ENCODE measurements around the gene MAPKAPK3. TPM values are rescaled to one million over a fixed set of nuclear protein-coding genes. Genes with fewer than 3 reads are reported as not detected.

Gene MAPKAPK3
- total and polyA plus RNA-seq, 2 experiments from 2014 or later: 33.2 to 72.1 TPM

DNA sequence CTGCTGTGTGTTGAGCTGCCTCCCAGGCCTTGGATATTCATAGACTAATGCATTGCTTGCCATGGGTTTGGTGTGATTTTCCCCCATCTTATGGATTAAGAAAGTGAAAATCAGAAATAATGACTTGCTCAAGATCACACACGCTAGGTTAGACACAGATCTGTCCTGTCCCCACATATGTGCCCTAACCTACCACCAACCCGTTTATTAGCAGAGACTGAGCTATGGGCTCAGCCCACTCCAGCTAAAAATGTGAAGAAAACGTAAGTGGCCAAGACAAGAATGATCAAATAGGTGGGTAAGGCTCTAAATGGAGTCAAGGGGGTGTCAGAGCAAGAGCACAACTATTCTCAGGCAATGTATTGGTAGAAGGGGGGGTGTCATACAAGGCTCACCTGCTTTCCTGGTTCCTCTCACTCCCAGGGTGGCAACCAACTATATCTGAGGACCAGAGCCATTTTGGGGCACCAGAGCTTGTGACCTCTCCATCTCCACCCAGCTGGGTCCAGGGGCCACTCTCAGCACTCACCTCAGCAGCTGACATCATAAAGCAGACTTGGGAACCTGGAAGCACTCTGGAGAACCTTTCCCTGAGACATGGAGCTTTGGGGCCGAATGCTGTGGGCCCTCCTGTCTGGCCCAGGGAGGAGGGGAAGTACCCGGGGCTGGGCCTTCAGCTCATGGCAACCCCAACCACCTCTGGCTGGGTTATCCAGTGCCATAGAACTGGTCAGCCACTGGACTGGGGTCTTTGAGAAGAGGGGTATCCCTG lies 46.3 kb upstream of the MAPKAPK3 start:
- Histone ChIP-seq H3F3A (ENCODE audit: insufficient read depth) (0 out of 2 replicates have a peak, but pooled peaks cover 5% of the 10 kb centered on the region), H3K27ac (no peak overlapping the region), H3K36me3 (ENCODE audit: low read depth) (no peaks in the 10 kb centered on the region), H3K79me2 (ENCODE audit: insufficient read depth) (peaks cover 18% of the 10 kb centered on the region), H4K20me1 (ENCODE audit: insufficient read depth) (no peaks in the 10 kb centered on the region), H3K4me2 (ENCODE audit: unreplicated experiment) (peak overlapping the region; percentile 93), H3K9me3 (ENCODE audit: low read depth) (no peaks in the 10 kb centered on the region), H2AFZ (no peak overlapping the region), H3K27me3 (replicated peaks; ENCODE audit: insufficient read depth) (no peaks in the 10 kb centered on the region), H3K9me2 (ENCODE audit: insufficient read depth) (no peaks in the 10 kb centered on the region), H3K4me3 (peak overlapping the region; percentile 96), H3K9ac (peak overlapping the region; percentile 98), H3K4me1 (ENCODE audit: insufficient read depth) (peaks cover 16% of the 10 kb centered on the region)
- 70 to 72% methylated on average over 5 of the region's 5 CpGs for WGBS, 2 experiments (ENCODE audit: low coverage in 1 of 2, low lambda C conversion rate in 2 of 2, missing lambda C conversion rate in 2 of 2)
- no peak for DNase-seq
- in situ Hi-C loops (cut with MboI): no loop called here
- TF ChIP-seq EZH2 (IDR thresholded peaks at IDR 0.05; ENCODE audit: insufficient read depth, poor library complexity, severe bottlenecking) (no peak), EZH2phosphoT487 (IDR thresholded peaks at IDR 0.05; ENCODE audit: insufficient read depth, low read depth) (no peak)

DNA sequence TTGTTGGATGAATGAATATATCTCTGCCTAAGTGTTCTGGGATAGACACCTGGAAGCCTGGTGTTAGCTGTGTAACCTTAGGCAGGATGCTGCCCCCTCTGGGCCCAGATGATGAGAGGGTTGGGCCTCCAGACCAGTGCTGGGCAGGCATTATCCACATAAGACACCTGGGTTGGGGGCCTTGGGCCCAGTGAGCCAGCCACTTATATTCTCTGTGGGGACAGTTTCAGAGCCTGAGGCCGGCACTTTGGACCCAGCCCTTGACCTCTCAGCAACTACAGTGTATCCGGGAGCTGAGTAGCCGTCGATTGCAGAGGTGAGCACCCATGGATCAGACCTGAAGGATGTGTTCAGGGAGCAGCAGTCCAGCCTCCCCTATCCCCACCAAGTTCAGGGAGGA lies 45.5 kb upstream of the MAPKAPK3 start:
- no peak overlapping the region for H3K27ac ChIP-seq
- no peak overlapping the region for H3K4me3 ChIP-seq
- no peaks in the 10 kb centered on the region for H3K36me3 ChIP-seq (ENCODE audit: low read depth)
- H3K9me2 ChIP-seq (ENCODE audit: insufficient read depth): no peaks in the 10 kb centered on the region
- peaks cover 14% of the 10 kb centered on the region for H3K79me2 ChIP-seq (ENCODE audit: insufficient read depth)
- 67 to 75% methylated on average over 4 of the region's 4 CpGs for WGBS, 2 experiments (ENCODE audit: low coverage in 1 of 2, low lambda C conversion rate in 2 of 2, missing lambda C conversion rate in 2 of 2)
- no peaks in the 10 kb centered on the region for H4K20me1 ChIP-seq (ENCODE audit: insufficient read depth)
- in situ Hi-C loops (cut with MboI): no loop called here
- H3K27me3 ChIP-seq (replicated peaks; ENCODE audit: insufficient read depth): no peaks in the 10 kb centered on the region
- H3K4me2 ChIP-seq (ENCODE audit: unreplicated experiment): no peak overlapping the region
- no peak overlapping the region for H3K9ac ChIP-seq
- no peak overlapping the region for H2AFZ ChIP-seq
- no peak for DNase-seq
- no peaks in the 10 kb centered on the region for H3K9me3 ChIP-seq (ENCODE audit: low read depth)
- TF ChIP-seq EZH2phosphoT487 (IDR thresholded peaks at IDR 0.05; ENCODE audit: insufficient read depth, low read depth) (no peak), EZH2 (IDR thresholded peaks at IDR 0.05; ENCODE audit: insufficient read depth, poor library complexity, severe bottlenecking) (no peak)
- H3F3A ChIP-seq (ENCODE audit: insufficient read depth): 0 out of 2 replicates have a peak, but pooled peaks cover 5% of the 10 kb centered on the region
- peaks cover 16% of the 10 kb centered on the region for H3K4me1 ChIP-seq (ENCODE audit: insufficient read depth)

DNA sequence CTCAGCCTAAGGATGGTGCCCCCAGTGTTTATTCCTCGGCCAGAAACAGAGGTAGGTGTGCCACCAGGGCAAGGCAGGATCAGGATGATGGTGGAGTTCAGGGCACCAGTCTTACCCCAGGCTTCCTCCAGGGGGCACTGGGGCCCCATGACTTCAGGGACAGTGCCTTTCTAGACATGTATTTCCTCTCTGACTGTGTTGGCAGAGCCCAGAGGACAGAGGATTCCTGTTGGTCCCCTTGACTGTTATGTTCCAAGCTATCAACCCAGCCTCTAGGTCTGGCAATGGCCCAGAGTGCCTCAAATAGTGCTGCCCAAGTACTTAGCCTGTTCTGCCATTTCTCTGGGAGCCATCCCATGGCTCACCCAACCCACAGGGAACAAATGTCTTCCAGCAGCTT lies 44.8 kb upstream of the MAPKAPK3 start:
- Histone ChIP-seq H3K9me3 (ENCODE audit: low read depth) (no peaks in the 10 kb centered on the region), H3K27me3 (replicated peaks; ENCODE audit: insufficient read depth) (no peaks in the 10 kb centered on the region), H3K9ac (no peak overlapping the region), H3K4me3 (no peak overlapping the region), H3K4me1 (ENCODE audit: insufficient read depth) (peaks cover 11% of the 10 kb centered on the region; the same call in 1 of the 2 replicates), H3K27ac (no peak overlapping the region), H4K20me1 (ENCODE audit: insufficient read depth) (no peaks in the 10 kb centered on the region), H2AFZ (no peak overlapping the region), H3F3A (ENCODE audit: insufficient read depth) (0 out of 2 replicates have a peak, but pooled peaks cover 5% of the 10 kb centered on the region), H3K36me3 (ENCODE audit: low read depth) (no peaks in the 10 kb centered on the region), H3K9me2 (ENCODE audit: insufficient read depth) (no peaks in the 10 kb centered on the region), H3K79me2 (ENCODE audit: insufficient read depth) (peaks cover 14% of the 10 kb centered on the region), H3K4me2 (ENCODE audit: unreplicated experiment) (no peak overlapping the region)
- peak; percentile 84 for DNase-seq
- TF ChIP-seq EZH2 (IDR thresholded peaks at IDR 0.05; ENCODE audit: insufficient read depth, poor library complexity, severe bottlenecking): no peak
- TF ChIP-seq EZH2phosphoT487 (IDR thresholded peaks at IDR 0.05; ENCODE audit: insufficient read depth, low read depth): no peak
- WGBS, 2 experiments (ENCODE audit: low coverage in 1 of 2, low lambda C conversion rate in 2 of 2, missing lambda C conversion rate in 2 of 2): 0 to 9% methylated on average over 1 of the region's 1 CpG
- in situ Hi-C loops (cut with MboI): no loop called here

GRCh38 chr3:50572801-50573371 lies 44.1 kb upstream of the MAPKAPK3 start:
- in situ Hi-C loops (cut with MboI): no loop called here
- Histone ChIP-seq H3K4me3 (no peak overlapping the region), H3K79me2 (ENCODE audit: insufficient read depth) (peaks cover 14% of the 10 kb centered on the region), H3K9me3 (ENCODE audit: low read depth) (no peaks in the 10 kb centered on the region), H3K4me2 (ENCODE audit: unreplicated experiment) (no peak overlapping the region), H3K27me3 (replicated peaks; ENCODE audit: insufficient read depth) (no peaks in the 10 kb centered on the region), H3F3A (ENCODE audit: insufficient read depth) (0 out of 2 replicates have a peak, but pooled peaks cover 5% of the 10 kb centered on the region), H4K20me1 (ENCODE audit: insufficient read depth) (no peaks in the 10 kb centered on the region), H3K4me1 (ENCODE audit: insufficient read depth) (peaks cover 11% of the 10 kb centered on the region; the same call in 1 of the 2 replicates), H2AFZ (no peak overlapping the region), H3K36me3 (ENCODE audit: low read depth) (no peaks in the 10 kb centered on the region), H3K27ac (no peak overlapping the region), H3K9me2 (ENCODE audit: insufficient read depth) (no peaks in the 10 kb centered on the region), H3K9ac (no peak overlapping the region)
- TF ChIP-seq EZH2phosphoT487 (IDR thresholded peaks at IDR 0.05; ENCODE audit: insufficient read depth, low read depth) (no peak), EZH2 (IDR thresholded peaks at IDR 0.05; ENCODE audit: insufficient read depth, poor library complexity, severe bottlenecking) (no peak)
- no peak for DNase-seq
- WGBS, 2 experiments (ENCODE audit: low coverage in 1 of 2, low lambda C conversion rate in 2 of 2, missing lambda C conversion rate in 2 of 2): 87 to 93% methylated on average over 4 of the region's 4 CpGs

Measured in GM23248 (cell line).